NCI-H2081 treated with DMSO at 0.1 percent for 48 hours (cell line): Measurements from ENCODE around the gene RCBTB1.
"Not testable (repeated sequence)": the region's sequence is repeated elsewhere in the genome, so short reads cannot be mapped to it uniquely, and the experiment has no call there.

Experiments used
- DNase-seq: peaks from one replicate; lab custom pipeline; 2025; lab: John Stamatoyannopoulos, UW

Gene RCBTB1

GRCh38 chr13:49585220-49586157, at the start of gene RCBTB1:
Gene RCBTB1 (minus strand): TSS chr13:49585558. CDS start chr13:49567279, 18,279 bp downstream.
- DNase-seq: no peak

GRCh38 chr13:49633710-49634109, 48.4 kb upstream of the RCBTB1 start:
- no peak for DNase-seq

GRCh38 chr13:49632156-49632555, 46.8 kb upstream of the RCBTB1 start:
- DNase-seq: no peak

- no peak for DNase-seq
Observed at GRCh38 chr13:49630580-49630979, 45.2 kb upstream of the RCBTB1 start.

- DNase-seq: no peak
Observed at GRCh38 chr13:49629947-49630346, 44.6 kb upstream of the RCBTB1 start.

GRCh38 chr13:49629196-49629938, 44.0 kb upstream of the RCBTB1 start:
- DNase-seq: no peak

GRCh38 chr13:49627831-49628652, 42.7 kb upstream of the RCBTB1 start, which contains the start of gene ARL11:
Gene ARL11 (plus strand): TSS chr13:49628507. CDS start chr13:49630448, 1,941 bp downstream.
- DNase-seq: no peak

- DNase-seq: no peak
Observed at GRCh38 chr13:49625392-49626079, 40.2 kb upstream of the RCBTB1 start.

GRCh38 chr13:49624229-49624628, 38.9 kb upstream of the RCBTB1 start:
- no peak for DNase-seq

- DNase-seq: no peak
Observed at GRCh38 chr13:49622174-49622946, 37.0 kb upstream of the RCBTB1 start.

GRCh38 chr13:49620170-49620621, 34.8 kb upstream of the RCBTB1 start:
- DNase-seq: no peak

- DNase-seq: no peak
Observed at GRCh38 chr13:49616676-49617065, 31.3 kb upstream of the RCBTB1 start.

GRCh38 chr13:49615836-49616675, 30.7 kb upstream of the RCBTB1 start:
- DNase-seq: no peak

GRCh38 chr13:49612042-49612441, 26.7 kb upstream of the RCBTB1 start:
- not testable (repeated sequence) for DNase-seq

- DNase-seq: no peak
Observed at GRCh38 chr13:49610176-49610575, 24.8 kb upstream of the RCBTB1 start.

- no peak for DNase-seq
Observed at GRCh38 chr13:49608651-49609331, 23.4 kb upstream of the RCBTB1 start.

GRCh38 chr13:49607761-49608160, 22.4 kb upstream of the RCBTB1 start:
- DNase-seq: no peak

GRCh38 chr13:49606747-49607648, 21.6 kb upstream of the RCBTB1 start:
- DNase-seq: peak; percentile 50
